ENCODE data around the gene TIMM21. TPM values are rescaled to one million over a fixed set of nuclear protein-coding genes. Genes with fewer than 3 reads are reported as not detected.

Gene TIMM21
- total and polyA plus RNA-seq, 9 of the 15 experiments (the other 6 are each of a cell fraction or from before 2014, with no cell fraction given) = 54.7 to 229 (median 83.3) TPM

GRCh38 chr18:74142252-74142651 lies 6.1 kb upstream of the TIMM21 start:
- Histone ChIP-seq H3K9me3 (replicated peaks; ENCODE audit: control insufficient read depth, insufficient read depth, low read depth, low read length) (no peaks in the 10 kb centered on the region), H3K4me1 (replicated peaks in 1 of 2; ENCODE audit: control insufficient read depth in 2 of 2, insufficient read depth in 2 of 2, low read length in 2 of 2) (peaks cover 10 to 24% of the 10 kb centered on the region in 2 experiments; a peak in 4 of 5 replicates), H2AFZ (ENCODE audit: low read depth, low read length) (peak overlapping the region; percentile 35; the same call in 1 of the 2 replicates), H3K79me2 (ENCODE audit: control insufficient read depth, insufficient read depth, low read length) (no peaks in the 10 kb centered on the region), H3K27me3 (ENCODE audit: control insufficient read depth in 2 of 2, insufficient read depth in 2 of 2, low read length in 2 of 2) (no peaks in the 10 kb centered on the region), H3K27ac (ENCODE audit: extremely low read depth, low read depth, low read length) (no peak overlapping the region), H3K9ac (ENCODE audit: insufficient read depth in 1 of 2, low read depth in 2 of 2, low read length in 2 of 2) (no peak overlapping the region), H3K9me1 (ENCODE audit: control insufficient read depth, insufficient read depth, low read length) (no peaks in the 10 kb centered on the region), H3K36me3 (ENCODE audit: control insufficient read depth, insufficient read depth, low read length) (no peaks in the 10 kb centered on the region; the same call in 2 of the 3 replicates), H4K20me1 (replicated peaks; ENCODE audit: control insufficient read depth, insufficient read depth, low read length) (no peaks in the 10 kb centered on the region), H3K4me3 (no peak overlapping the region), H3K4me2 (ENCODE audit: insufficient read depth, low read length) (no peak overlapping the region)
- intact Hi-C loops (cut with micrococcal nuclease) (loop anchor here (10.0 kb wide), 1 partner anchor 1733 kb away; no protein-coding TSS in a partner anchor), in situ Hi-C loops (cut with MboI) (no loop called here)
- ChIA-PET POLR2A (no interaction called here), CTCF (ENCODE audit: low intra/inter-chr PET ratio) (no interaction called here)
- DNase-seq (ENCODE audit: extremely low read depth in 1 of 4, low spot score in 3 of 4) (no peak), ATAC-seq (no peak), FAIRE-seq (no peak)
- no TSS peak for BruUV-seq (replicated peaks)
- 41% methylated on average over 2 of the region's 2 CpGs for WGBS (ENCODE audit: insufficient coverage, low coverage, missing lambda C conversion rate)
- TF ChIP-seq POLR3G (IDR thresholded peaks at IDR 0.05; ENCODE audit: extremely low read depth, insufficient read length, insufficient replicate concordance) (no peak), MEF2A (IDR thresholded peaks at IDR 0.05; ENCODE audit: control insufficient read depth, low read depth, low read length) (no peak), XRCC3 (IDR thresholded peaks at IDR 0.05) (no peak), ZNF518B (CRISPR knock-in tag; IDR thresholded peaks at IDR 0.05) (no peak), ZNF584 (CRISPR knock-in tag; IDR thresholded peaks at IDR 0.05; ENCODE audit: low read depth) (no peak)
- TF ChIP-seq, protein P1, sequence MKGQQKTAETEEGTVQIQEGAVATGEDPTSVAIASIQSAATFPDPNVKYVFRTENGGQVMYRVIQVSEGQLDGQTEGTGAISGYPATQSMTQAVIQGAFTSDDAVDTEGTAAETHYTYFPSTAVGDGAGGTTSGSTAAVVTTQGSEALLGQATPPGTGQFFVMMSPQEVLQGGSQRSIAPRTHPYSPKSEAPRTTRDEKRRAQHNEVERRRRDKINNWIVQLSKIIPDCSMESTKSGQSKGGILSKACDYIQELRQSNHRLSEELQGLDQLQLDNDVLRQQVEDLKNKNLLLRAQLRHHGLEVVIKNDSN (CRISPR knock-in tag; IDR thresholded peaks at IDR 0.05) = no peak
- TF ChIP-seq, protein P2, sequence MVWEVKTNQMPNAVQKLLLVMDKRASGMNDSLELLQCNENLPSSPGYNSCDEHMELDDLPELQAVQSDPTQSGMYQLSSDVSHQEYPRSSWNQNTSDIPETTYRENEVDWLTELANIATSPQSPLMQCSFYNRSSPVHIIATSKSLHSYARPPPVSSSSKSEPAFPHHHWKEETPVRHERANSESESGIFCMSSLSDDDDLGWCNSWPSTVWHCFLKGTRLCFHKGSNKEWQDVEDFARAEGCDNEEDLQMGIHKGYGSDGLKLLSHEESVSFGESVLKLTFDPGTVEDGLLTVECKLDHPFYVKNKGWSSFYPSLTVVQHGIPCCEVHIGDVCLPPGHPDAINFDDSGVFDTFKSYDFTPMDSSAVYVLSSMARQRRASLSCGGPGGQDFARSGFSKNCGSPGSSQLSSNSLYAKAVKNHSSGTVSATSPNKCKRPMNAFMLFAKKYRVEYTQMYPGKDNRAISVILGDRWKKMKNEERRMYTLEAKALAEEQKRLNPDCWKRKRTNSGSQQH (CRISPR knock-in tag; IDR thresholded peaks at IDR 0.05) = no peak

Data from K562 (cell line).